Uterus (tissue), 4 donors: ENCODE measurements around the gene C1GALT1. TPM values are rescaled to one million over a fixed set of nuclear protein-coding genes. Genes with fewer than 3 reads are reported as not detected.
"Not testable (repeated sequence)": the region's sequence is repeated elsewhere in the genome, so short reads cannot be mapped to it uniquely, and the experiment has no call there.

Experiments
- DNase-seq, 2 donors: peaks; one replicate each; pipeline ENCODE4 v3.0.0-alpha.2; 2019 to 2020
- H3K27ac ChIP-seq, 2 donors: fragments of 200-600 bp; sonication (generic); 1 replicate in 1 of 2; 2 replicates in 1 of 2; pipeline ENCODE4 v1.5.1; 2016 to 2018
- H3K27me3 ChIP-seq, 2 donors: fragments of 200-600 bp; sonication (generic); one replicate each; pipeline ENCODE4 v1.5.1; 2018 to 2019; ENCODE audit warnings: control low read depth in 1 of 2
- H3K36me3 ChIP-seq, 2 donors: fragments of 200-600 bp; sonication (generic); one replicate each; pipeline ENCODE4 v1.5.1; 2019; ENCODE audit warnings: control low read depth in 1 of 2
- H3K4me1 ChIP-seq, 2 donors: fragments of 200-600 bp; sonication (generic); one replicate each; pipeline ENCODE4 v1.5.1; 2018 to 2019; ENCODE audit warnings: control low read depth in 1 of 2
- H3K4me3 ChIP-seq, 2 donors: fragments of 200-600 bp; sonication (generic); 1 replicate in 1 of 2; 2 replicates in 1 of 2; pipeline ENCODE4 v1.5.1; 2018 to 2019; ENCODE audit warnings: mild to moderate bottlenecking in 1 of 2
- H3K9me3 ChIP-seq, 2 donors: fragments of 200-600 bp; sonication (generic); one replicate each; pipeline ENCODE4 v1.5.1; 2019; ENCODE audit warnings: control low read depth in 1 of 2
- CTCF ChIP-seq, 4 experiments: fragments of 200-600 bp in 2 of 4; fragments of 450-650 bp in 2 of 4; sonication (generic) in 2 of 4; IDR thresholded peaks; one replicate each; pipeline ENCODE4 v1.5.1; 2016 to 2019; ENCODE audit warnings: antibody characterized with exemption in 4 of 4, mild to moderate bottlenecking in 2 of 4, moderate library complexity in 1 of 4
- POLR2A ChIP-seq, 2 donors: fragments of 450-650 bp; IDR thresholded peaks; one replicate each; pipeline ENCODE4 v1.6.1; 2016; ENCODE audit warnings: antibody characterized with exemption in 2 of 2, mild to moderate bottlenecking in 1 of 2, moderate library complexity in 1 of 2
- intact Hi-C: fragments of 100-400 bp; cut with DNase I; formaldehyde crosslinking; loops from one replicate; pipeline ENCODE4 v1.15.1; 2023; ENCODE audit warnings: low total_unique reads
- total RNA-seq, 4 donors: library from RNA; depleted of rRNA in 3 of 4; stranded (reverse); fragments of >200 nt in 3 of 4; gene quantifications; one replicate each; pipeline versions ENCODE4 v1.1.0 to v1.2.4, GENCODE V29; 2014 to 2023
- donor health status: DM: yes; HTN: yes; CAD: no.

Gene C1GALT1
- 10 to 100 TPM in 3 of 4 donors, 1 to 10 TPM in 1; 1.3 to 41.6 (median 15.1) TPM for total RNA-seq

GRCh38 chr7:7182156-7183060 is at the start of gene C1GALT1:
TSS of gene C1GALT1 (plus strand) at chr7:7182544. CDS start at chr7:7234320, 51,776 bp downstream.
- no peaks in the 10 kb centered on the region for H3K36me3 ChIP-seq
- H3K27ac ChIP-seq = peak within 1 kb of the TSS; percentile 95 to 97
- no peaks in the 10 kb centered on the region for H3K9me3 ChIP-seq
- H3K4me3 ChIP-seq = peak within 1 kb of the TSS; percentile 96
- no peaks in the 10 kb centered on the region for H3K4me1 ChIP-seq
- TF ChIP-seq POLR2A (IDR thresholded peaks at IDR 0.05) (peak; percentile 87 to 94), CTCF (IDR thresholded peaks at IDR 0.05) (peak in 3 of 4 experiments; percentile 39 to 66 (median 53))
- intact Hi-C loops = no loop called here
- peak; percentile 97 for DNase-seq
- no peaks in the 10 kb centered on the region for H3K27me3 ChIP-seq

GRCh38 chr7:7134046-7134445 is 48.3 kb upstream of the C1GALT1 start:
- no peak for DNase-seq
- TF ChIP-seq CTCF (IDR thresholded peaks at IDR 0.05) = no peak

GRCh38 chr7:7135074-7135473 is 47.3 kb upstream of the C1GALT1 start:
- H3K27ac ChIP-seq = no peak overlapping the region
- no peaks in the 10 kb centered on the region for H3K9me3 ChIP-seq
- no peak overlapping the region for H3K4me3 ChIP-seq
- intact Hi-C loops = no loop called here
- TF ChIP-seq CTCF (IDR thresholded peaks at IDR 0.05) = no peak
- H3K4me1 ChIP-seq = no peaks in the 10 kb centered on the region
- H3K27me3 ChIP-seq = no peaks in the 10 kb centered on the region
- no peaks in the 10 kb centered on the region for H3K36me3 ChIP-seq
- DNase-seq = no peak

More at GRCh38 chr7:7134046-7134445, 48.3 kb upstream of the C1GALT1 start:
- Histone ChIP-seq H3K4me3 (no peak overlapping the region), H3K36me3 (no peaks in the 10 kb centered on the region), H3K4me1 (no peaks in the 10 kb centered on the region), H3K27ac (no peak overlapping the region), H3K9me3 (no peaks in the 10 kb centered on the region), H3K27me3 (no peaks in the 10 kb centered on the region)
- intact Hi-C loops = no loop called here

- H3K36me3 ChIP-seq, H3K4me3 ChIP-seq, DNase-seq, H3K27me3 ChIP-seq, H3K9me3 ChIP-seq, H3K4me1 ChIP-seq, intact Hi-C loops: not testable (repeated sequence)
- H3K27ac ChIP-seq = peak overlapping the region; percentile 66 to 70
These were observed 46.4 kb upstream of the C1GALT1 start for GRCh38 chr7:7135924-7136323.

GRCh38 chr7:7136466-7137381 is 45.6 kb upstream of the C1GALT1 start:
- Histone ChIP-seq H3K4me1 (no peaks in the 10 kb centered on the region), H3K27ac (peak overlapping the region; percentile 66 to 70), H3K4me3 (no peak overlapping the region), H3K9me3 (no peaks in the 10 kb centered on the region), H3K27me3 (no peaks in the 10 kb centered on the region), H3K36me3 (no peaks in the 10 kb centered on the region)
- intact Hi-C loops = no loop called here
- DNase-seq = peak in 1 of 2 donors; percentile 21
- TF ChIP-seq POLR2A (IDR thresholded peaks at IDR 0.05) = no peak
- no peak for TF ChIP-seq CTCF (IDR thresholded peaks at IDR 0.05)
